ENCODE data around the gene BCAS4.

The BCAS4 gene

DNA sequence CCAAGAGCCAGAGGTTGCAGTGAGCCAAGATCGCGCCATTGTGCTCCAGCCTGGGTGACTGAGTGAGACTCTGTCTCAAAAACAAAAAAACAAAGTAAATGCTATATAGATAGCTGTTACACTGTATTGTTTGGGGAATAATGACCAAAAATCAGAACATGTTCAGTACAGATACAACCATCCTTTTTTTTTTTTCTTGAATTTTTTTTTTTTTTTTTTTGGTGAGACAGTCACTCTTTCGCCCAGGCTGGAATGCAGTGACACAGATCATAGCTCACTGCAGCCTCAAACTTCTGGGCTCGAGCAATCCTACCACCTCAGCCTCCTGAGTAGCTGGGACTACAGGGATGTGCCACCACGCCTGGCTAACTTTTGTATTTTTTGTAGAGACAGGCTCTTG, 63.7 kb downstream of the BCAS4 start:
- no peaks in the 10 kb centered on the region for H3K36me3 ChIP-seq (ENCODE audit: control insufficient read depth, insufficient read depth, low read length)
- 90% methylated on average over 2 of the region's 5 CpGs; no CpG with 5 or more reads in 1 of the 2 experiments for WGBS, 2 experiments (ENCODE audit: insufficient coverage in 2 of 2)
- H3K27ac ChIP-seq (ENCODE audit: low read depth, low read length, severe bottlenecking) = no peak overlapping the region
- no peaks in the 10 kb centered on the region for H3K9me3 ChIP-seq (ENCODE audit: control insufficient read depth, low read length)
- no peak overlapping the region for H3K4me3 ChIP-seq (ENCODE audit: extremely low read depth, insufficient read depth, low read length, poor library complexity, severe bottlenecking)
- H3K4me1 ChIP-seq (ENCODE audit: control insufficient read depth, insufficient read depth, low read length, poor library complexity, severe bottlenecking) = no peaks in the 10 kb centered on the region

DNA sequence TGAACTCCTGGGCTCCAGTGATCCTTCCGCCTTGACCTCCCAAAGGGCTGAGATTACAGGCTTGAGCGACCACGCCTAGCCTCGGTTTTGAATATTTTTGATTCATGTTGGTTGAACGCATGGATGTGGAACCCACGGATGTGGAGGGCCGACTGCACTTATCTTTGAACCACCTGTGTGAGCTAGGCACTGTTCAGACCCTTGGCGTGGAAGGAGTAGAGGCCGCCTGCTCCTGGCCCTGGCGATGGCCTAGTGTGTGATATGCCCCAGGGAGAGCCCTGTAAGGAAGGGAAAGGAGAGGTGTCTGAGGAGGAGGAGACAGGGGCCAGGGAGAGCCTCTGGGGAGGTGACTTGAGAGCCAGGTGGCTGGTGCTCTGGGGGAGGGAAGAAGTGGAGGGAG, 64.3 kb downstream of the BCAS4 start:
- Histone ChIP-seq H3K27ac (ENCODE audit: low read depth, low read length, severe bottlenecking) (no peak overlapping the region), H3K4me3 (ENCODE audit: extremely low read depth, insufficient read depth, low read length, poor library complexity, severe bottlenecking) (no peak overlapping the region), H3K4me1 (ENCODE audit: control insufficient read depth, insufficient read depth, low read length, poor library complexity, severe bottlenecking) (no peaks in the 10 kb centered on the region), H3K36me3 (ENCODE audit: control insufficient read depth, insufficient read depth, low read length) (no peaks in the 10 kb centered on the region), H3K9me3 (ENCODE audit: control insufficient read depth, low read length) (no peaks in the 10 kb centered on the region)
- WGBS, 2 experiments (ENCODE audit: insufficient coverage in 2 of 2) = 90 to 95% methylated on average over 10 of the region's 10 CpGs

DNA sequence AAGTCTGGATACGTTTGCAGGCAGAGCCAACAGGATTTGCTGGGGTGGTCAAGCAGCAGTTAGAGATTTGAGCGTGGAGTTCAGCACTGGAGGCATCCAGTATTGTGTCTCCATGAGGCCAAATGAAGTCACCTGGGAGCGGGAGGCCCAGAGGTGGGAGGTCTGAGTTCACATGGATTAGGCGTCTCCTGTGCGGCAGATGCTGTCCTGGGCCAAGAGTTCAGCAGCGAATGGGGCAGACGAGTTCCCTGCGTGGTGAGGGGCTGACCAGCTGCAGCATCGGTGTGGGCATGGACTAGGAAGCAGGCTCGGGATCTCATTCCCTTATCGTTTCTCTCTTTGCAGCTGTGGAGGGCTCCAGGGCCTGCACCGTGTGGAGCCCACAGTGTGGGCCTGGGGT, 66.2 kb downstream of the BCAS4 start:
- 88 to 90% methylated on average over 8 to 12 of the region's 12 CpGs for WGBS, 2 experiments (ENCODE audit: insufficient coverage in 2 of 2)
- Histone ChIP-seq H3K9me3 (ENCODE audit: control insufficient read depth, low read length) (no peaks in the 10 kb centered on the region), H3K27ac (ENCODE audit: low read depth, low read length, severe bottlenecking) (no peak overlapping the region)

DNA sequence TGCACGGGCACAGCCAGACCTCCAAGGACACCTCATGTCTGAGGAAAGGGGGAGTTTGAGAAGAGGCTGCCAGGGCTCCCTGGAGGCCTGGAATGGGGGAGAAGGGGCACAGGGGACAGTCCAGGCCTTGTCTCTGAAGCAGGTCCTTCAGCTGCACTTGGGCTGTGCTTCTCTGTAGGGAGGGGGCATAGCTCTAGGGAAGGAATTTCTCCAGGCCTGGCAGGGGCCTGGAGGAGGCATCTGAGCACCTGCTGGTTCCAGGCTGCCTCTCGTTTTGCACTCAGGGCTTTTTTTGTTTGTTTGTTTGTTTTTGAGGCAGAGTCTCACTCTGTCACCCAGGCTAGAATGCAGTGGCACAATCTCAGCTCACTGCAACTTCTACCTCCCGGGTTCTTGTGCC, 67.7 kb downstream of the BCAS4 start:
- Histone ChIP-seq H3K4me1 (ENCODE audit: control insufficient read depth, insufficient read depth, low read length, poor library complexity, severe bottlenecking) (no peaks in the 10 kb centered on the region), H3K4me3 (ENCODE audit: extremely low read depth, insufficient read depth, low read length, poor library complexity, severe bottlenecking) (no peak overlapping the region), H3K27ac (ENCODE audit: low read depth, low read length, severe bottlenecking) (no peak overlapping the region), H3K9me3 (ENCODE audit: control insufficient read depth, low read length) (no peaks in the 10 kb centered on the region), H3K36me3 (ENCODE audit: control insufficient read depth, insufficient read depth, low read length) (no peaks in the 10 kb centered on the region)
- WGBS, 2 experiments (ENCODE audit: insufficient coverage in 2 of 2) = 68 to 100% methylated on average over 1 to 2 of the region's 3 CpGs

More for the DNA sequence above, 66.2 kb downstream of the BCAS4 start:
- Histone ChIP-seq H3K4me1 (ENCODE audit: control insufficient read depth, insufficient read depth, low read length, poor library complexity, severe bottlenecking) (no peaks in the 10 kb centered on the region), H3K36me3 (ENCODE audit: control insufficient read depth, insufficient read depth, low read length) (no peaks in the 10 kb centered on the region), H3K4me3 (ENCODE audit: extremely low read depth, insufficient read depth, low read length, poor library complexity, severe bottlenecking) (no peak overlapping the region)

DNA sequence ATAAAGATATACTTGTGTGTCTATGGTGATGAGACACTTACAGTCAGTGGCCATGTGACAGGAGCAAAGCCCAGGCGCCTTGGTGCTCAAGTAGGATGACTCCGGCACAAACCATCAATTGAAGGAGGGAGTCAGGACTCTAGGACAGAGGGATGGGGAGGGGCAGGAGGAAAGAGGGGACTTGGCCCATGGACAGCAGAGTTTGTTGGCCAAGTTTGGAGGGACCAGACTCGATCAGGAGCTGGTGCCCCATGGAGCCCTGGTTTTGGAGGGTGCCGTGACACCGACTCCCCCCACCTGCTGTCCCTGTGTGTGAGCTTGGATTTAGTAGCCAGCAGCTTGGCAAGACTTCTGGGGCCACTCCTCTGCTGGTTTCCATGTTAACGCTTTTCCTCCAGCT, 70.3 kb downstream of the BCAS4 start:
- no peak overlapping the region for H3K27ac ChIP-seq (ENCODE audit: low read depth, low read length, severe bottlenecking)
- H3K4me1 ChIP-seq (ENCODE audit: control insufficient read depth, insufficient read depth, low read length, poor library complexity, severe bottlenecking) = no peaks in the 10 kb centered on the region
- 91 to 96% methylated on average over 5 to 6 of the region's 6 CpGs for WGBS, 2 experiments (ENCODE audit: insufficient coverage in 2 of 2)
- no peaks in the 10 kb centered on the region for H3K9me3 ChIP-seq (ENCODE audit: control insufficient read depth, low read length)
- H3K36me3 ChIP-seq (ENCODE audit: control insufficient read depth, insufficient read depth, low read length) = no peaks in the 10 kb centered on the region
- no peak overlapping the region for H3K4me3 ChIP-seq (ENCODE audit: extremely low read depth, insufficient read depth, low read length, poor library complexity, severe bottlenecking)

DNA sequence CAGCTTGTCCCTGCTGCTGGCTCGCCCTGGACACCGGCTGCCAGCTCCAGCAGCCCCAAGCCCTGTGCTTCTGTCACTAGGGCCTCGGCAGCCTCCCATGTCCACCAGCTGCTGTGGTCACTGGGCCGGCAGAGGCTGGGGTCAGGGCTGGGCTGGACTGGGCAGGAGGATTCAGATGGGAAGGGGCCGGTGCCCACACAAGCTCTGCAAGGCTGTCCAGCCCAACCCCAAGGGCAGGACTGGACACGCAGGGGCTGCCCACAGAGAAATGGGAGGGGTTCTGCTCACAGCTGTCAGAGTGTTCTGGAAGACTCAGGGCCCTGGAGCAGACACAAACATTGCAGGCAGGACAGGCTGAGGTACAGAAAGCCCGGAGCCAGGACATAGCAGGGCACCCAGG, 70.7 kb downstream of the BCAS4 start:
- Histone ChIP-seq H3K27ac (ENCODE audit: low read depth, low read length, severe bottlenecking) (no peak overlapping the region), H3K9me3 (ENCODE audit: control insufficient read depth, low read length) (no peaks in the 10 kb centered on the region), H3K4me3 (ENCODE audit: extremely low read depth, insufficient read depth, low read length, poor library complexity, severe bottlenecking) (no peak overlapping the region), H3K4me1 (ENCODE audit: control insufficient read depth, insufficient read depth, low read length, poor library complexity, severe bottlenecking) (peaks cover 4% of the 10 kb centered on the region), H3K36me3 (ENCODE audit: control insufficient read depth, insufficient read depth, low read length) (no peaks in the 10 kb centered on the region)
- WGBS, 2 experiments (ENCODE audit: insufficient coverage in 2 of 2) = 84 to 94% methylated on average over 5 to 7 of the region's 7 CpGs

DNA sequence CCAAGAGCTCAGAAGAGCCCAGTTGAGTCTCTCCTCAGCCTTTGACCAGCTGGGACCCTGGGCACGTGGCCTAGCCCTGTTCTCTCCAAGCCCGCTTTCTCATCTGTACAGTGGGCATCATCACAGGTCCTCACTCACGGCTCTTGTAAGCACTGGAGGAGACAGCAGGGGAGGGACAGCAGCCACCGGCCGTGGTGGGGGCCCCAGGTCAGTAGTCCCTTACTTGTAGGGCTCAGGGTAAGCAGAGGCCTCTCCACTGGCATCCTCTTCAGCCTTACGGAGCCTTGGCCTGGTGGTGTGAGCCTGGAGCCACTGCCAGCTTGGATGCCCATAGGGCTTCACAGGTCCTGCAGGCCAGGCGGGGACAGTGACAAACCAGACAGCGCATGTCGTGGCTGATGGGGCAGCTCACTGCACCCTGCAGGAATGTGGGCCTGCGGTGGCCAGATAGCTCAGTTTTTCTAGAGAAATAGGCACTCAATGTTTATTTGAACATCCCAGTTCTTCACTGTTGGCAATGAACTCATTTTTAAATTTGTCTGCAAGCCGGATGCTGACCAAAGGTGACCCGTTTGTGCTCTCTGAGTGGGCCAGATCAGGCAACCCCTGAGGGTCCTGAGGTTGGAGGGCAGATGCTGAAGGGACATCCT, 71.3 kb downstream of the BCAS4 start:
- Histone ChIP-seq H3K4me1 (ENCODE audit: control insufficient read depth, insufficient read depth, low read length, poor library complexity, severe bottlenecking) (peaks cover 9% of the 10 kb centered on the region), H3K27ac (ENCODE audit: low read depth, low read length, severe bottlenecking) (no peak overlapping the region), H3K9me3 (ENCODE audit: control insufficient read depth, low read length) (no peaks in the 10 kb centered on the region), H3K4me3 (ENCODE audit: extremely low read depth, insufficient read depth, low read length, poor library complexity, severe bottlenecking) (no peak overlapping the region), H3K36me3 (ENCODE audit: control insufficient read depth, insufficient read depth, low read length) (no peaks in the 10 kb centered on the region)
- WGBS, 2 experiments (ENCODE audit: insufficient coverage in 2 of 2) = 88 to 92% methylated on average over 10 to 12 of the region's 12 CpGs

DNA sequence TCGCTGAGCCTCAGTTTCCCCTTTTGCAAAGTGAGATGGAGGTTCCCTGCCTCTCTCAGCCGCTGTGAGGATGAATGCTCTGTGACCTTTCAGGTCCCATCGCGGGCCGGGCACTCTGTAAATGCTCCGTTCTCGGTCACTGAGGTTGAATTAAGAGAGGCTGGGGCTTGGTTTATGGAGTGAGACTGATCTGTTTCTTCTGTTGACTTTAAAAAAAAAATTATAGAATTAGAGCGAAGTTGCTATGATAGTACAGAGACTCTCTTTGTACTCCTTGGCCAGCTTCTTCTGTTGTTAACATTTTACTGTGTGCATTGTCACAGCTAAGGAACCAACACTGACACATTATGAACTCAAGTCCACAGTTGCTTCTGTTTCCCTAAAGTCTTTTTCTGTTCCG, 72.0 kb downstream of the BCAS4 start:
- Histone ChIP-seq H3K4me3 (ENCODE audit: extremely low read depth, insufficient read depth, low read length, poor library complexity, severe bottlenecking) (no peak overlapping the region), H3K4me1 (ENCODE audit: control insufficient read depth, insufficient read depth, low read length, poor library complexity, severe bottlenecking) (peaks cover 14% of the 10 kb centered on the region), H3K27ac (ENCODE audit: low read depth, low read length, severe bottlenecking) (no peak overlapping the region), H3K36me3 (ENCODE audit: control insufficient read depth, insufficient read depth, low read length) (no peaks in the 10 kb centered on the region), H3K9me3 (ENCODE audit: control insufficient read depth, low read length) (no peaks in the 10 kb centered on the region)
- 86 to 99% methylated on average over 5 to 7 of the region's 9 CpGs for WGBS, 2 experiments (ENCODE audit: insufficient coverage in 2 of 2)

DNA sequence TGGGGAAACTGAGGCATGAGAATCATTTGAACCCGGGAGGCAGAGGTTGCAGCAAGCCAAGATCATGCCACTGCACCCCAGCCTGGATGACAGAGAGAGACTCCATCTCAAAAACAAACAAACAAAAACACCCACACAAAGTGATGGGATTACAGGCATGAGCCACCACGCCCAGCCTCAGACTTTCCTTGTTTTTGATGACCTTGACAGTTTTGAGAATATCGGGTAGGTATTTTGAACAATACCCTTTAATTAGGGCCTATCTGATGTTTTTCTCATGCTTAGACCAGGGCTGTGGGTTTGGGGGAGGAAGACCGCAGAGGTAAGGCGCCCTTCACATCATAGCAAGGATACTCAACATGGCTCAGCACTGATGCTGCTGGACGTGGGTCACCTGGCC, 72.9 kb downstream of the BCAS4 start:
- Histone ChIP-seq H3K27ac (ENCODE audit: low read depth, low read length, severe bottlenecking) (no peak overlapping the region), H3K4me1 (ENCODE audit: control insufficient read depth, insufficient read depth, low read length, poor library complexity, severe bottlenecking) (peaks cover 20% of the 10 kb centered on the region), H3K9me3 (ENCODE audit: control insufficient read depth, low read length) (no peaks in the 10 kb centered on the region), H3K36me3 (ENCODE audit: control insufficient read depth, insufficient read depth, low read length) (no peaks in the 10 kb centered on the region), H3K4me3 (ENCODE audit: extremely low read depth, insufficient read depth, low read length, poor library complexity, severe bottlenecking) (no peak overlapping the region)
- 93 to 95% methylated on average over 2 to 4 of the region's 6 CpGs for WGBS, 2 experiments (ENCODE audit: insufficient coverage in 2 of 2)

DNA sequence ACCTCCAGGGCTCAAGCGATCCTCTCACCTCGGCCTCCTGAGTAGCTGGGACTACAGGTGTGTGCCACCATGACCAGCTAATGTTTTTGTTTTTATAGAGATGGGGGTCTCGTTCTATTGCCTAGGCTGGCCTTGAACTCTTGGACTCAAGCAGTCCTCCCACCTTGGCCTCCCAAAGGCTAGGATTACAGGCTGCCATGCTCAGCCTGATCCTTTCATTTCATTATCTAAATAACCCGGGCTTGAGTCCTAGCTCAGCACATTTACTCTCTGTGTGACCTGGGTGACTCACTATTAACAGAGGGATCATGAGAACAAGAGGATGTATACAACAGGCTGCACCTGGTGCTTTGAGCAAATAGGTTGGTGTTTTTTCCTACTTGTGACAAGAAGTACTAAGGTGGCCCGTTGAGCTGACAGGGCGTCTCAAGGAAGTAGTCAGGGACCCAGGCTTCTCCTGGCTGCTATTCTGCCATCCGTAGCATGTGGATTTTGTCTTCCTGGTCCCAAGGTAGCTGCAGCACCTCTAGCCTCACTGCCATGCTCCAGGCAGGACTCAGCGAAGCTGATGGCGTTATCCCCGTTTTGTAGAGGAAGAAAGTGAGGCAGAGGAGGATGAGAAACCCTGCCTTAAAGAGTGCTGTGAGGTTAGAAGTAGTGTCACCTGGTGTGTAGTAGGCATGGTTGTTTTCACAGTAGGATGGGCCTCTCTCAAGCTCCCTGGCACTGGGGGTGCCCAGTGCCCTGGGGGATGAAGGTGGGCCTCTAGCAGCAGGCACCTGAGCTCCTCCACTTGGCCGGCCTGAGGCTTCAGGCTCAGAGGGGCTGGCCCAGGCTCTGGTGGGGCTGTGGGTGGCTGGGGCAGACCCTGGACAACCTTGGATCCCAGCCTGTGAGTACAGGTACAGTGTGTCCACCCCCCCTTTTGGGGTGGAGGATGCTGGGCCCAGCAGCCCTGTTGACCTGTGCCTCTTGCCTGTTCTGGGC, 73.9 kb downstream of the BCAS4 start:
- no peak overlapping the region for H3K27ac ChIP-seq (ENCODE audit: low read depth, low read length, severe bottlenecking)
- no peaks in the 10 kb centered on the region for H3K36me3 ChIP-seq (ENCODE audit: control insufficient read depth, insufficient read depth, low read length)
- no peak overlapping the region for H3K4me3 ChIP-seq (ENCODE audit: extremely low read depth, insufficient read depth, low read length, poor library complexity, severe bottlenecking)
- H3K4me1 ChIP-seq (ENCODE audit: control insufficient read depth, insufficient read depth, low read length, poor library complexity, severe bottlenecking) = peaks cover 20% of the 10 kb centered on the region
- H3K9me3 ChIP-seq (ENCODE audit: control insufficient read depth, low read length) = no peaks in the 10 kb centered on the region
- 94 to 98% methylated on average over 9 to 10 of the region's 11 CpGs for WGBS, 2 experiments (ENCODE audit: insufficient coverage in 2 of 2)

Data from mesodermal cell (in vitro differentiated cells).